Neural progenitor cell (in vitro differentiated cells): ENCODE data around the gene RGS7.

Experiments used
- EZH2 ChIP-seq: fragments of 200-600 bp; sonication (generic); IDR thresholded peaks from 2 replicates; pipeline ENCODE4 v1.6.1; 2017; ENCODE audit warnings: antibody characterized with exemption, mild to moderate bottlenecking, moderate library complexity
- EZH2phosphoT487 ChIP-seq: fragments of 200-600 bp; sonication (generic); IDR thresholded peaks from 2 replicates; pipeline ENCODE4 v1.6.1; 2017; ENCODE audit warnings: antibody characterized with exemption
- TF ChIP-seq, protein P1 (sequence below): fragments of 200-600 bp; sonication (generic); IDR thresholded peaks from 2 replicates; pipeline ENCODE4 v1.5.1; 2017; ENCODE audit warnings: antibody characterized with exemption, mild to moderate bottlenecking

DNA sequence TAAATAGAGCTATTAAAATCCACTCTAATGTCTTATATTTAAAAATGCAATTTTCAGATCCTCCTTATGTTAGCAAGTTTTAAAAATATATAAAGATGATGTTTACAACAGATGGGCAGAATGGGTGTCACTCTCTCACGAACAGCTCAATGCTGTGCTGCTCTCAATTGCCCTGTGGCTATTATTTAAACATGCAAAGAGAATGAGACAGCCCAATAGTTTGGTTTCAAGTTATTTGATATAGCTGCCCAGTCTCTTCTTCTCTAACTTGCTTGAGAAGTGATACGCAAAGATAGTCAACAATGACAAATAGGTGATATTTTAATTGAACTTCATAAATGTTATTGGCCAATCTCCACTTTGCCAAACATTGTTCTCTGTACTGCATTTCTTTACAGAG lies 545.7 kb downstream of the RGS7 start:
- TF ChIP-seq, protein P1, sequence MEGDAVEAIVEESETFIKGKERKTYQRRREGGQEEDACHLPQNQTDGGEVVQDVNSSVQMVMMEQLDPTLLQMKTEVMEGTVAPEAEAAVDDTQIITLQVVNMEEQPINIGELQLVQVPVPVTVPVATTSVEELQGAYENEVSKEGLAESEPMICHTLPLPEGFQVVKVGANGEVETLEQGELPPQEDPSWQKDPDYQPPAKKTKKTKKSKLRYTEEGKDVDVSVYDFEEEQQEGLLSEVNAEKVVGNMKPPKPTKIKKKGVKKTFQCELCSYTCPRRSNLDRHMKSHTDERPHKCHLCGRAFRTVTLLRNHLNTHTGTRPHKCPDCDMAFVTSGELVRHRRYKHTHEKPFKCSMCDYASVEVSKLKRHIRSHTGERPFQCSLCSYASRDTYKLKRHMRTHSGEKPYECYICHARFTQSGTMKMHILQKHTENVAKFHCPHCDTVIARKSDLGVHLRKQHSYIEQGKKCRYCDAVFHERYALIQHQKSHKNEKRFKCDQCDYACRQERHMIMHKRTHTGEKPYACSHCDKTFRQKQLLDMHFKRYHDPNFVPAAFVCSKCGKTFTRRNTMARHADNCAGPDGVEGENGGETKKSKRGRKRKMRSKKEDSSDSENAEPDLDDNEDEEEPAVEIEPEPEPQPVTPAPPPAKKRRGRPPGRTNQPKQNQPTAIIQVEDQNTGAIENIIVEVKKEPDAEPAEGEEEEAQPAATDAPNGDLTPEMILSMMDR = no peak
- TF ChIP-seq EZH2phosphoT487 = no peak
- no peak for TF ChIP-seq EZH2
